GM18526 (cell line): ENCODE measurements around the gene ZMIZ2.

Source experiments
- POLR2A ChIP-seq: IDR thresholded peaks from 3 replicates; pipeline ENCODE4 v1.6.1; 2011; ENCODE audit not compliant: insufficient read length; ENCODE audit errors: extremely low read depth

The ZMIZ2 gene

GRCh38 chr7:44764081-44764480 is 15.4 kb downstream of the ZMIZ2 start:
- TF ChIP-seq POLR2A = no peak

- no peak for TF ChIP-seq POLR2A
Measured at GRCh38 chr7:44764665-44765578, 16.3 kb downstream of the ZMIZ2 start.

- TF ChIP-seq POLR2A = no peak
Measured at GRCh38 chr7:44765579-44766415, 17.1 kb downstream of the ZMIZ2 start.

GRCh38 chr7:44766416-44766801 is 17.8 kb downstream of the ZMIZ2 start:
- no peak for TF ChIP-seq POLR2A

- TF ChIP-seq POLR2A = no peak
Measured at GRCh38 chr7:44767134-44767911, 18.7 kb downstream of the ZMIZ2 start.

GRCh38 chr7:44767912-44768627 is 19.4 kb downstream of the ZMIZ2 start:
- no peak for TF ChIP-seq POLR2A

- TF ChIP-seq POLR2A = no peak
Measured at GRCh38 chr7:44768628-44769371, 20.2 kb downstream of the ZMIZ2 start.

- TF ChIP-seq POLR2A = no peak
Measured at GRCh38 chr7:44769376-44769775, 20.7 kb downstream of the ZMIZ2 start.

- TF ChIP-seq POLR2A = no peak
Measured at GRCh38 chr7:44769776-44770294, 21.2 kb downstream of the ZMIZ2 start.

- no peak for TF ChIP-seq POLR2A
Measured at GRCh38 chr7:44771358-44771757, 22.7 kb downstream of the ZMIZ2 start.

GRCh38 chr7:44772440-44772839 is 23.8 kb downstream of the ZMIZ2 start:
- no peak for TF ChIP-seq POLR2A

- no peak for TF ChIP-seq POLR2A
Measured at GRCh38 chr7:44772867-44773266, 24.2 kb downstream of the ZMIZ2 start.

- no peak for TF ChIP-seq POLR2A
Measured at GRCh38 chr7:44775383-44776107, 26.9 kb downstream of the ZMIZ2 start.

GRCh38 chr7:44776211-44776610 is 27.6 kb downstream of the ZMIZ2 start:
- no peak for TF ChIP-seq POLR2A

- no peak for TF ChIP-seq POLR2A
Measured at GRCh38 chr7:44782460-44782859, 33.8 kb downstream of the ZMIZ2 start.
